Rectal smooth muscle tissue (tissue), 1 donor: Measurements from ENCODE around the gene CLEC4D.
"Not testable (repeated sequence)": the region's sequence is repeated elsewhere in the genome, so short reads cannot be mapped to it uniquely, and the experiment has no call there.

Experiments used
- H3K27ac ChIP-seq: one replicate; pipeline ENCODE4 v1.7.0; 2013; ENCODE audit warnings: low read depth, low read length, inconsistent platforms
- H3K27me3 ChIP-seq: one replicate; pipeline ENCODE4 v1.7.0; 2013; ENCODE audit warnings: low read length; ENCODE audit not compliant: control insufficient read depth, insufficient read depth
- H3K36me3 ChIP-seq: one replicate; pipeline ENCODE4 v1.7.0; 2013; ENCODE audit warnings: low read length; ENCODE audit not compliant: control insufficient read depth, insufficient read depth
- H3K4me1 ChIP-seq: one replicate; pipeline ENCODE4 v1.7.0; 2013; ENCODE audit warnings: low read length; ENCODE audit not compliant: control insufficient read depth, insufficient read depth
- H3K4me3 ChIP-seq: one replicate; pipeline ENCODE4 v1.7.0; 2013; ENCODE audit warnings: low read length
- H3K9ac ChIP-seq: one replicate; pipeline ENCODE4 v1.7.0; 2013; ENCODE audit warnings: low read length

The CLEC4D gene

DNA sequence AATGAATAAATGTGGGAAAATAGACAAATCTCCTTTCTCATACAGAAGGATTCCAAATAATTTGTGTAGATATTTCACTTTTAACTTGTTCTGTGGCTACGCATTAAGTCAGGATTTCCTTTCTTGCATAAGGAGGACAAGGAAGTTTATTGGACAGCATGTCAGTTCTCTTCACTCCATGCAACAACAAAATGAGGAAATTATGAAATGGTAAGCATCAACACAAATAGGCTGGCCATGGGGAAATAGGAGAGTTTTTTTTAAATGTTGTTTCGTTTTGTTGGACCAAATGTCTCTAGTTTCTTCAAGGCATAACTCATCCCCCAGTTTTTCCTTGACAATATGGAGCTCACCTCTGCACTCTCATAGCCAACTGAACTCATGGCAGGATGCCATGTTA is 52.7 kb downstream of the CLEC4D start:
- H3K4me3 ChIP-seq, H3K27ac ChIP-seq, H3K36me3 ChIP-seq, H3K4me1 ChIP-seq, H3K9ac ChIP-seq, H3K27me3 ChIP-seq: not testable (repeated sequence)

DNA sequence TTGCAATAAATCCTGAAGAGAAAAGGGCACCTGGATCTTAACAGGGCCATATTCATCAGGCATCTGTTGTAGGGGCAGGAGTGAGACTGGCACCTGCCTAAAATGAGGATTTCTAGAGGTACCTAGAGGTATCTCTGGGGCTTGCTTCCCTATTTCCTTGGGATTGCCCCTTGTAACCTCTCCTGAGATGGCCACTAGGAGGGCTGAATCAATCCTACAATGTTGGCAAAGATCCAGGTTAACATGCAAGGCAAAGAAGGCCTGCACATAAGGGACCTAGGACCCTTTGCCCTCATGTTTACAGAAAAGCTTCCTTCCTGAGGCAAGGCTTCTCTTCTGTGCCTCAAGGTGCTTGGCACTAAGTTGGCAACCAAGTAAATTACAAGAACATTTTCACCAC is 53.2 kb downstream of the CLEC4D start:
- no peak overlapping the region for H3K27ac ChIP-seq
- H3K9ac ChIP-seq: no peak overlapping the region
- no peaks in the 10 kb centered on the region for H3K4me1 ChIP-seq
- no peak overlapping the region for H3K4me3 ChIP-seq
- H3K27me3 ChIP-seq: no peaks in the 10 kb centered on the region
- no peaks in the 10 kb centered on the region for H3K36me3 ChIP-seq
